ENCODE results near the gene SCN4A. TPM values are rescaled to one million over a fixed set of nuclear protein-coding genes. Genes with fewer than 3 reads are reported as not detected.
"Not testable (repeated sequence)": the region's sequence is repeated elsewhere in the genome, so short reads cannot be mapped to it uniquely, and the experiment has no call there.

Gene SCN4A
- total RNA-seq, 2 experiments from 2014 or later, result 0.04 to 0.17 TPM

- H3K9me3 Mint-ChIP-seq; POLR2A ChIA-PET; H3K4me1 Mint-ChIP-seq; H3K36me3 Mint-ChIP-seq (ENCODE audit: low read depth); H3K27ac Mint-ChIP-seq; DNase-seq; H3K4me3 Mint-ChIP-seq: not testable (repeated sequence)
- CTCF ChIA-PET, result interaction anchor here (0.6 to 2.0 kb wide), 9 partner anchors 15 to 377 kb away, joined by 3 to 7 read pairs (median 3); no protein-coding TSS in a partner anchor
- peaks cover 24% of the 10 kb centered on the region for H3K27me3 Mint-ChIP-seq
Measured at GRCh38 chr17:63904796-63905195, 67.9 kb downstream of the SCN4A start.

- CTCF ChIA-PET, result interaction anchor here (0.6 to 2.0 kb wide), 13 partner anchors 15 to 378 kb away, joined by 3 to 7 read pairs (median 3); partner anchors contain the start of genes GH1 and ICAM2
- POLR2A ChIA-PET; H3K4me3 Mint-ChIP-seq; H3K4me1 Mint-ChIP-seq; H3K36me3 Mint-ChIP-seq (ENCODE audit: low read depth); H3K27ac Mint-ChIP-seq; H3K9me3 Mint-ChIP-seq: not testable (repeated sequence)
- peaks cover 22% of the 10 kb centered on the region for H3K27me3 Mint-ChIP-seq
- DNase-seq, result peak; percentile 59
Measured at GRCh38 chr17:63903787-63904201, 68.9 kb downstream of the SCN4A start.

GRCh38 chr17:63901971-63902370 is 70.7 kb downstream of the SCN4A start:
- H3K27ac Mint-ChIP-seq; POLR2A ChIA-PET; H3K9me3 Mint-ChIP-seq; H3K4me3 Mint-ChIP-seq; DNase-seq; H3K36me3 Mint-ChIP-seq (ENCODE audit: low read depth); H3K4me1 Mint-ChIP-seq: not testable (repeated sequence)
- CTCF ChIA-PET, result interaction anchor here (1.1 to 1.2 kb wide), 3 partner anchors 53 to 229 kb away, joined by 3 to 7 read pairs (median 4); no protein-coding TSS in a partner anchor
- peaks cover 17% of the 10 kb centered on the region for H3K27me3 Mint-ChIP-seq

- CTCF ChIA-PET, result interaction anchor here (0.6 kb wide), 1 partner anchor 158 kb away, joined by 3 read pairs; no protein-coding TSS in a partner anchor
- H3K4me3 Mint-ChIP-seq; H3K36me3 Mint-ChIP-seq (ENCODE audit: low read depth); POLR2A ChIA-PET; H3K27ac Mint-ChIP-seq; H3K9me3 Mint-ChIP-seq; H3K4me1 Mint-ChIP-seq: not testable (repeated sequence)
- H3K27me3 Mint-ChIP-seq, result peaks cover 18% of the 10 kb centered on the region
- peak; percentile 18 for DNase-seq
Measured at GRCh38 chr17:63898899-63899798, 73.6 kb downstream of the SCN4A start.

GRCh38 chr17:63896524-63897354 is 76.0 kb downstream of the SCN4A start, which contains the start of gene CSH1:
Gene CSH1, minus strand, starts transcription at chr17:63896574. Its CDS starts 63 bp downstream, at chr17:63896511.
- H3K9me3 Mint-ChIP-seq; H3K36me3 Mint-ChIP-seq (ENCODE audit: low read depth); DNase-seq; H3K4me1 Mint-ChIP-seq; H3K27ac Mint-ChIP-seq; CTCF ChIA-PET; POLR2A ChIA-PET; H3K4me3 Mint-ChIP-seq: not testable (repeated sequence)
- H3K27me3 Mint-ChIP-seq, result peaks cover 21% of the 10 kb centered on the region

GRCh38 chr17:63894821-63895220 is 77.9 kb downstream of the SCN4A start:
- not testable (repeated sequence) for H3K4me3 Mint-ChIP-seq

GRCh38 chr17:63894021-63894420 is 78.7 kb downstream of the SCN4A start:
- H3K27ac Mint-ChIP-seq; H3K4me1 Mint-ChIP-seq; POLR2A ChIA-PET; H3K9me3 Mint-ChIP-seq; H3K36me3 Mint-ChIP-seq (ENCODE audit: low read depth); CTCF ChIA-PET; DNase-seq; H3K4me3 Mint-ChIP-seq: not testable (repeated sequence)
- peaks cover 20% of the 10 kb centered on the region for H3K27me3 Mint-ChIP-seq

More at GRCh38 chr17:63894821-63895220, 77.9 kb downstream of the SCN4A start:
- DNase-seq; H3K4me1 Mint-ChIP-seq; POLR2A ChIA-PET; H3K36me3 Mint-ChIP-seq (ENCODE audit: low read depth); CTCF ChIA-PET; H3K9me3 Mint-ChIP-seq; H3K27ac Mint-ChIP-seq: not testable (repeated sequence)
- peaks cover 19% of the 10 kb centered on the region for H3K27me3 Mint-ChIP-seq

- peaks cover 28% of the 10 kb centered on the region for H3K27me3 Mint-ChIP-seq
- H3K27ac Mint-ChIP-seq; H3K4me3 Mint-ChIP-seq; H3K36me3 Mint-ChIP-seq (ENCODE audit: low read depth); CTCF ChIA-PET; POLR2A ChIA-PET; H3K4me1 Mint-ChIP-seq; H3K9me3 Mint-ChIP-seq; DNase-seq: not testable (repeated sequence)
Measured at GRCh38 chr17:63892316-63893037, 80.2 kb downstream of the SCN4A start.

- DNase-seq, result peak; percentile 53
- H3K4me1 Mint-ChIP-seq; POLR2A ChIA-PET; H3K4me3 Mint-ChIP-seq; H3K9me3 Mint-ChIP-seq; H3K27ac Mint-ChIP-seq; H3K36me3 Mint-ChIP-seq (ENCODE audit: low read depth): not testable (repeated sequence)
- peaks cover 33% of the 10 kb centered on the region for H3K27me3 Mint-ChIP-seq
- CTCF ChIA-PET, result interaction anchor here (0.6 to 2.5 kb wide), 8 partner anchors 23 to 389 kb away, joined by 3 to 5 read pairs (median 3); no protein-coding TSS in a partner anchor
Measured at GRCh38 chr17:63889026-63889848, 83.5 kb downstream of the SCN4A start.
